GM21717 (cell line): ENCODE data around the gene NIPSNAP2.
"Not testable (repeated sequence)": the region's sequence is repeated elsewhere in the genome, so short reads cannot be mapped to it uniquely, and the experiment has no call there.

Experiments used
- ATAC-seq: cut with Tn5 transposase; IDR thresholded peaks from one replicate; pipeline ENCODE4 v1.9.1; 2021; ENCODE audit warnings: mild to moderate bottlenecking, moderate library complexity; ENCODE audit not compliant: unreplicated experiment

NIPSNAP2 gene

GRCh38 chr7:55975988-55976633 is 11.7 kb downstream of the NIPSNAP2 start:
- ATAC-seq = no peak

GRCh38 chr7:55977831-55978230 is 13.4 kb downstream of the NIPSNAP2 start:
- no peak for ATAC-seq

- ATAC-seq = no peak
Measured at GRCh38 chr7:55980266-55980665, 15.9 kb downstream of the NIPSNAP2 start.

GRCh38 chr7:55983537-55983936 is 19.2 kb downstream of the NIPSNAP2 start:
- no peak for ATAC-seq

- no peak for ATAC-seq
Measured at GRCh38 chr7:55992346-55992745, 28.0 kb downstream of the NIPSNAP2 start.

- ATAC-seq = no peak
Measured at GRCh38 chr7:55996856-55997500, 32.6 kb downstream of the NIPSNAP2 start.

- ATAC-seq = no peak
Measured at GRCh38 chr7:56003749-56004148, 39.4 kb downstream of the NIPSNAP2 start.

GRCh38 chr7:56007167-56007652 is 42.8 kb downstream of the NIPSNAP2 start:
- no peak for ATAC-seq

- ATAC-seq = no peak
Measured at GRCh38 chr7:56007891-56008290, 43.5 kb downstream of the NIPSNAP2 start.

- no peak for ATAC-seq
Measured at GRCh38 chr7:56009695-56010094, 45.3 kb downstream of the NIPSNAP2 start.

GRCh38 chr7:56017015-56017414 is 52.6 kb downstream of the NIPSNAP2 start:
- not testable (repeated sequence) for ATAC-seq

- ATAC-seq = no peak
Measured at GRCh38 chr7:56019501-56019900, 55.1 kb downstream of the NIPSNAP2 start.

GRCh38 chr7:56023500-56023899 is 59.1 kb downstream of the NIPSNAP2 start:
- no peak for ATAC-seq

- ATAC-seq = no peak
Measured at GRCh38 chr7:56026538-56026937, 62.2 kb downstream of the NIPSNAP2 start.

- ATAC-seq = no peak
Measured at GRCh38 chr7:56028942-56029630, 64.7 kb downstream of the NIPSNAP2 start.

GRCh38 chr7:56030340-56030739 is 66.0 kb downstream of the NIPSNAP2 start:
- no peak for ATAC-seq

- not testable (repeated sequence) for ATAC-seq
Measured at GRCh38 chr7:56031556-56031955, 67.2 kb downstream of the NIPSNAP2 start.

GRCh38 chr7:56032578-56032977 is 68.2 kb downstream of the NIPSNAP2 start:
- not testable (repeated sequence) for ATAC-seq

GRCh38 chr7:56033671-56034432 is 69.5 kb downstream of the NIPSNAP2 start:
- peak; percentile 96 for ATAC-seq

GRCh38 chr7:56040730-56041129 is 76.3 kb downstream of the NIPSNAP2 start:
- ATAC-seq = no peak

GRCh38 chr7:56045758-56046157 is 81.4 kb downstream of the NIPSNAP2 start:
- ATAC-seq = not testable (repeated sequence)
